Panc1 (cell line): Measurements from ENCODE around the gene PTPRK. TPM values are rescaled to one million over a fixed set of nuclear protein-coding genes. Genes with fewer than 3 reads are reported as not detected.

Experiments
- ATAC-seq: fragments of 200-7000 bp; cut with Tn5 transposase; 2 replicates; pipeline ENCODE4 v1.9.1; 2020; ENCODE audit warnings: mild to moderate bottlenecking, moderate library complexity
- BruUV-seq: library from RNA; stranded (reverse); fragments of 400-500 nt; replicated peaks from 2 replicates; lab custom pipeline; 2021; lab: Mats Ljungman, UMichigan
- CTCF ChIA-PET: fragments of 300-600 bp; sonication (Branson Sonifier 250); formaldehyde crosslinking; loops from one replicate; lab custom pipeline; 2022; ENCODE audit warnings: antibody characterized with exemption; lab: Charles Lee
- POLR2A ChIA-PET: fragments of 300-600 bp; sonication (Branson Sonifier 250); formaldehyde crosslinking; loops from one replicate; lab custom pipeline; 2022; ENCODE audit warnings: antibody characterized with exemption; lab: Charles Lee
- DNase-seq: peaks from one replicate; pipeline ENCODE4 v3.0.0-alpha.2; 2010; ENCODE audit warnings: low read depth, low spot score
- H3K27ac ChIP-seq: 2 replicates; pipeline ENCODE4 v1.5.1; 2011; ENCODE audit warnings: mild to moderate bottlenecking, low read length, inconsistent platforms
- H3K27me3 ChIP-seq: fragments of 200-500 bp; sonication (Bioruptor generic); 2 replicates; pipeline ENCODE4 v1.6.0; 2014; ENCODE audit warnings: low read length, inconsistent platforms; ENCODE audit not compliant: control insufficient read depth, insufficient read depth
- H3K36me3 ChIP-seq: fragments of 200-500 bp; sonication (Bioruptor generic); 2 replicates; pipeline ENCODE4 v1.5.1; 2014; ENCODE audit warnings: inconsistent platforms, mild to moderate bottlenecking, low read length, moderate library complexity; ENCODE audit not compliant: control insufficient read depth, insufficient read depth
- H3K4me1 ChIP-seq: 2 replicates; pipeline ENCODE4 v1.5.1; 2011; ENCODE audit warnings: inconsistent platforms, mild to moderate bottlenecking, low read length, moderate library complexity; ENCODE audit not compliant: control insufficient read depth, insufficient read depth
- H3K4me3 ChIP-seq, 2 experiments: 2 replicates each; pipeline ENCODE4 v1.5.1; 2011 to 2012; ENCODE audit warnings: low read depth in 2 of 2, low read length in 2 of 2, mild to moderate bottlenecking in 2 of 2, inconsistent platforms in 1 of 2, moderate library complexity in 1 of 2
- H3K9me3 ChIP-seq: fragments of 200-500 bp; sonication (Bioruptor generic); 2 replicates; pipeline ENCODE4 v1.5.1; 2014; ENCODE audit warnings: low read depth, mild to moderate bottlenecking, inconsistent platforms, low read length, moderate library complexity; ENCODE audit not compliant: control insufficient read depth, insufficient read depth
- CTCF ChIP-seq: fragments of 450-650 bp; IDR thresholded peaks from 2 replicates; pipeline ENCODE4 v1.5.1; 2017; ENCODE audit warnings: mild to moderate bottlenecking
- POLR2AphosphoS5 ChIP-seq: IDR thresholded peaks from 2 replicates; pipeline ENCODE4 v1.6.1; 2012; ENCODE audit warnings: mild to moderate bottlenecking, low read depth, low read length, moderate library complexity
- SIN3A ChIP-seq: IDR thresholded peaks from 2 replicates; pipeline ENCODE4 v1.6.1; 2012; ENCODE audit warnings: low read depth, mild to moderate bottlenecking, low read length, moderate library complexity, borderline replicate concordance; ENCODE audit not compliant: insufficient read depth
- TCF7L2 ChIP-seq: IDR thresholded peaks from 2 replicates; pipeline ENCODE4 v1.6.1; 2011; ENCODE audit warnings: mild to moderate bottlenecking, low read depth, low read length, inconsistent platforms
- in situ Hi-C: cut with HindIII; loops from 2 replicates; pipeline ENCODE4 v1.10.0; 2016; ENCODE audit warnings: low sequenced_read_pairs, low pct_unique_long_range_greater_than_20kb
- intact Hi-C: fragments of 100-400 bp; cut with micrococcal nuclease; formaldehyde crosslinking; loops from one replicate; pipeline ENCODE4 v1.10.0; 2022; ENCODE audit not compliant: unreplicated experiment
- total RNA-seq: library from RNA; stranded (reverse); gene quantifications from one replicate; pipeline ENCODE4 v1.2.1, GENCODE V29; 2021; ENCODE audit not compliant: unreplicated experiment
- TF ChIP-seq, protein P1 (sequence below), 2 experiments: IDR thresholded peaks; 2 replicates each; pipeline ENCODE4 v1.6.1; 2011 to 2012; ENCODE audit warnings: low read depth in 2 of 2, control low read depth in 1 of 2, low read length in 1 of 2, mild to moderate bottlenecking in 1 of 2, moderate library complexity in 1 of 2; ENCODE audit not compliant: insufficient read depth in 1 of 2

The PTPRK gene
- total RNA-seq, 1 experiment from 2014 or later: 61.8 TPM

DNA sequence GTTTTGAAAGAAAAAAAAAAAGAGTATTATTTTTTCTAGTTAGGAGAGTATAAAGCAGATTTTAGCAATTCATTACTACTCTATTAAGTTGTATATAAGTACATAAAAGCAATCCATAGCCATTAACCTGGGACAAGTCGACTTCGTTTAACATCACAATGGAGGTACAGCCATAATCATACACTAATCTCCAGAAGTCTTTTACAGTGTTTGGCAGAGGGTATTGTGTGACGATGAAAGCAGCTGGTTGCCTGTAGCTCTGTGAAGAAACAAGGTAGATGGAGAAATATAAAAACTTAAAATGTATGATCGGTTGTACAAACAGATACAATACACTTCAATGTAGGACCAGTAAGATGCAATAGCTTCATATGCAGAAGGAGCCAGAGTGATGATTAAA lies 543.6 kb downstream of the PTPRK start:
- Histone ChIP-seq H3K4me1 (peaks cover 12% of the 10 kb centered on the region), H3K27me3 (no peaks in the 10 kb centered on the region), H3K27ac (no peak overlapping the region), H3K9me3 (no peaks in the 10 kb centered on the region), H3K4me3 (no peak overlapping the region), H3K36me3 (peaks cover 3% of the 10 kb centered on the region)
- ChIA-PET CTCF (no interaction called here), POLR2A (no interaction called here)
- intact Hi-C loops: no loop called here
- DNase-seq (no peak), ATAC-seq (no peak)
- BruUV-seq: no TSS peak
- TF ChIP-seq CTCF (no peak), POLR2AphosphoS5 (no peak), TCF7L2 (no peak), SIN3A (no peak)
- TF ChIP-seq, protein P1, sequence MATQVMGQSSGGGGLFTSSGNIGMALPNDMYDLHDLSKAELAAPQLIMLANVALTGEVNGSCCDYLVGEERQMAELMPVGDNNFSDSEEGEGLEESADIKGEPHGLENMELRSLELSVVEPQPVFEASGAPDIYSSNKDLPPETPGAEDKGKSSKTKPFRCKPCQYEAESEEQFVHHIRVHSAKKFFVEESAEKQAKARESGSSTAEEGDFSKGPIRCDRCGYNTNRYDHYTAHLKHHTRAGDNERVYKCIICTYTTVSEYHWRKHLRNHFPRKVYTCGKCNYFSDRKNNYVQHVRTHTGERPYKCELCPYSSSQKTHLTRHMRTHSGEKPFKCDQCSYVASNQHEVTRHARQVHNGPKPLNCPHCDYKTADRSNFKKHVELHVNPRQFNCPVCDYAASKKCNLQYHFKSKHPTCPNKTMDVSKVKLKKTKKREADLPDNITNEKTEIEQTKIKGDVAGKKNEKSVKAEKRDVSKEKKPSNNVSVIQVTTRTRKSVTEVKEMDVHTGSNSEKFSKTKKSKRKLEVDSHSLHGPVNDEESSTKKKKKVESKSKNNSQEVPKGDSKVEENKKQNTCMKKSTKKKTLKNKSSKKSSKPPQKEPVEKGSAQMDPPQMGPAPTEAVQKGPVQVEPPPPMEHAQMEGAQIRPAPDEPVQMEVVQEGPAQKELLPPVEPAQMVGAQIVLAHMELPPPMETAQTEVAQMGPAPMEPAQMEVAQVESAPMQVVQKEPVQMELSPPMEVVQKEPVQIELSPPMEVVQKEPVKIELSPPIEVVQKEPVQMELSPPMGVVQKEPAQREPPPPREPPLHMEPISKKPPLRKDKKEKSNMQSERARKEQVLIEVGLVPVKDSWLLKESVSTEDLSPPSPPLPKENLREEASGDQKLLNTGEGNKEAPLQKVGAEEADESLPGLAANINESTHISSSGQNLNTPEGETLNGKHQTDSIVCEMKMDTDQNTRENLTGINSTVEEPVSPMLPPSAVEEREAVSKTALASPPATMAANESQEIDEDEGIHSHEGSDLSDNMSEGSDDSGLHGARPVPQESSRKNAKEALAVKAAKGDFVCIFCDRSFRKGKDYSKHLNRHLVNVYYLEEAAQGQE (IDR thresholded peaks at IDR 0.05; ENCODE audit: insufficient read depth in 1 of 2, low read depth in 2 of 2, low read length in 1 of 2): no peak
- in situ Hi-C loops: no loop called here

DNA sequence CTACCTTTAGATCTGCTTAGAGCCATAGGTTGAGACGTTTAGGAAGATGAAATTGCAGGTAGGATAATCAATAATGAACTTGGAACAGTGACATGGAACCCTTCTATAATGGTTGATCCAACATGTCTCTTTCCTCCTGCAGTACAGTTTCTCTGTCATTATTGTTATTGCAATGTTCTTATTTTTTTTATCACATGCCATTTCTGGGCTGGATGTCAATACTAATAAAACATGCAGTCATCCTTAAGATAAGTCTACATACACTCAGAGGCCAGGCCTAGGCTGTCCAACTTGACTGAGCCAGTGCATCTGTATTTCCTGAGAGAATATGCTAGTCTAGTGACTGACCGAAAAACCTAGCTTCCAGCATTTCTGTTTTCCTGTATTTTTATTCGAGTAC lies 544.3 kb downstream of the PTPRK start:
- intact Hi-C loops (no loop called here), in situ Hi-C loops (no loop called here)
- ATAC-seq: no peak
- Histone ChIP-seq H3K4me3 (no peak overlapping the region), H3K27ac (no peak overlapping the region), H3K4me1 (peaks cover 18% of the 10 kb centered on the region), H3K27me3 (no peaks in the 10 kb centered on the region), H3K9me3 (no peaks in the 10 kb centered on the region), H3K36me3 (peaks cover 3% of the 10 kb centered on the region)
- no TSS peak for BruUV-seq
- TF ChIP-seq SIN3A: no peak
- TF ChIP-seq, protein P1 (IDR thresholded peaks at IDR 0.05; ENCODE audit: insufficient read depth in 1 of 2, low read depth in 2 of 2, low read length in 1 of 2): no peak
- no peak for TF ChIP-seq CTCF
- TF ChIP-seq POLR2AphosphoS5: no peak
- no peak for TF ChIP-seq TCF7L2
- DNase-seq: no peak
- CTCF ChIA-PET: no interaction called here
- POLR2A ChIA-PET: no interaction called here
